K562 (cell line): ENCODE results near the gene CD4. TPM values are rescaled to one million over a fixed set of nuclear protein-coding genes. Genes with fewer than 3 reads are reported as not detected.

Source experiments
- DMBX1 ChIP-seq: fragments of 250-450 bp; sonication (Bioruptor Pico); IDR thresholded peaks from 2 replicates; pipeline ENCODE4 v1.8.0; 2022; ENCODE audit warnings: inconsistent platforms, mild to moderate bottlenecking, moderate library complexity, borderline replicate concordance
- HMG20B ChIP-seq: fragments of 250-450 bp; sonication (Bioruptor Pico); IDR thresholded peaks from 2 replicates; pipeline ENCODE4 v1.5.0; 2021; ENCODE audit warnings: mild to moderate bottlenecking
- PHF8 ChIP-seq: fragments of 200-600 bp; sonication (generic); IDR thresholded peaks from 2 replicates; pipeline ENCODE4 v1.6.1; 2012; ENCODE audit warnings: mixed run types, mild to moderate bottlenecking, inconsistent platforms, low read length, moderate library complexity, borderline replicate concordance
- SMAD4 ChIP-seq: fragments of 250-450 bp; sonication (Bioruptor Pico); conservative IDR thresholded peaks from 2 replicates; pipeline ENCODE4 v1.8.0; 2021; ENCODE audit warnings: inconsistent platforms, mild to moderate bottlenecking, moderate library complexity
- SOX6 ChIP-seq: fragments of 450-650 bp; IDR thresholded peaks from 2 replicates; pipeline ENCODE4 v1.6.1; 2014; ENCODE audit warnings: mild to moderate bottlenecking
- ZNF175 ChIP-seq: fragments of 200-800 bp; sonication (Bioruptor generic); IDR thresholded peaks from 2 replicates; pipeline ENCODE4 v1.6.1; 2016; ENCODE audit warnings: low read depth, mild to moderate bottlenecking, missing genetic modification characterization, missing compliant biosample characterization
- ZNF445 ChIP-seq: fragments of 250-450 bp; sonication (Bioruptor Pico); IDR thresholded peaks from 2 replicates; pipeline ENCODE4 v1.4.0; 2020; ENCODE audit warnings: low read depth, mild to moderate bottlenecking, moderate library complexity
- polyA plus RNA-seq, 8 experiments: library from polyadenylated mRNA; depleted of rRNA in 4 of 8; stranded (reverse) in 5 of 8; unstranded in 3 of 8; fragments of >200 nt; fragmentation: Nextera tagmentation in 2 of 8; fragmentation: Illumina TruSeq in 1 of 8; extraction: Ambion mirVana in 2 of 8; extraction: Trizol in 1 of 8; gene quantifications; 2 replicates each; pipeline versions ENCODE4 v1.2.1 to v1.2.3, GENCODE V29; 2011 to 2014; ENCODE audit warnings: inconsistent platforms in 1 of 8, missing spikeins in 1 of 8
- total RNA-seq, 7 experiments: library from RNA; depleted of rRNA in 6 of 7; stranded (reverse); fragments of >200 nt in 6 of 7; fragmentation: Illumina TruSeq in 2 of 7; extraction: Trizol in 2 of 7; gene quantifications; 2 replicates each; pipeline versions ENCODE4 v1.2.1 to v1.2.3, GENCODE V29; 2011 to 2021; ENCODE audit warnings: low replicate concordance in 1 of 7
- TF ChIP-seq, protein P1 (sequence below), 2 experiments: fragments of 450-650 bp; conservative IDR thresholded peaks; 2 replicates each; pipeline ENCODE4 v1.6.1; 2017; ENCODE audit warnings: mild to moderate bottlenecking in 2 of 2, moderate library complexity in 2 of 2
- TF ChIP-seq, protein P2 (sequence below): fragments of 450-650 bp; IDR thresholded peaks from 2 replicates; pipeline ENCODE4 v1.6.1; 2016; ENCODE audit warnings: antibody characterized with exemption
- TF ChIP-seq, protein P3 (sequence below): fragments of 250-450 bp; sonication (Bioruptor Pico); IDR thresholded peaks from 2 replicates; pipeline ENCODE4 v1.4.0; 2020
- TF ChIP-seq, protein P4 (sequence below): fragments of 250-450 bp; sonication (Bioruptor Pico); IDR thresholded peaks from 2 replicates; pipeline ENCODE4 v1.4.0; 2020; ENCODE audit warnings: mild to moderate bottlenecking, moderate library complexity
- TF ChIP-seq, protein P5 (sequence below): fragments of 150-350 bp; IDR thresholded peaks from 2 replicates; pipeline ENCODE4 v1.6.1; 2014; ENCODE audit warnings: low read depth, mild to moderate bottlenecking, low read length, borderline replicate concordance

The CD4 gene
- total and polyA plus RNA-seq, 9 of the 15 experiments (the other 6 are each of a cell fraction or from before 2014, with no cell fraction given), result 0.06 to 0.27 (median 0.09) TPM; not detected in 5

DNA sequence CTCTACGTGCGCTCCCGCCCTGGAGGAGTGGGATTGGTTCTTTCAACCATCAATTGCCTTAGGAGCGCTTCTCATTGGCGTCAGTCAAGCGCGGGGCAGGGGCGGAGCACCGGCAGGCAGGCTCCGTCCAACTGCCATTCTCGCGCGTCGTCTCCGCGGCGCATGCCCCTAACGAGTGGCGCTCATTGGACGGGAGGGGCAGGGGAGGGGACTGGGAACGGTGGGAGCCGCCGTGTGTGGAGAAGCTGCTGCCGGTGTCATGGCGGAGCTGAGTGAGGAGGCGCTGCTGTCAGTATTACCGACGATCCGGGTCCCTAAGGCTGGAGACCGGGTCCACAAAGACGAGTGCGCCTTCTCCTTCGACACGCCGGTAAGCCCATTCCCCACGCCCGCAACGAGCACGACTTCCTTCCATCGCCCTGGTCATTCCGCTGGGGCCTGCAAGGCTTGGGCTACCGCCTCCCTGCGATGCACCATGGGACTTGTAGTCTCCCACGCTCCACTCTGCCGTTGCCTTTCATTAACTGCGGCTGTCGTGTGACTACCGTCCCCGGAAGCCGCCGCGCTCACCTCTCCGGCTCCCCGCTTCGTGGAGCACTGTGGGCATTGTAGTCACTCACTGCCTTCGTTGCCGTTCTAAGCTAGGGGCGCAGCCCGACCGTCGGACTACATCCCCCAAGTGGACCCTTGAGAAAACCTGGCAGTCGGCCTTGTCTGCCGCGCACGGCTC is 62.8 kb downstream of the CD4 start, which contains the start of gene USP5 (continued):
- TF ChIP-seq, protein P1, sequence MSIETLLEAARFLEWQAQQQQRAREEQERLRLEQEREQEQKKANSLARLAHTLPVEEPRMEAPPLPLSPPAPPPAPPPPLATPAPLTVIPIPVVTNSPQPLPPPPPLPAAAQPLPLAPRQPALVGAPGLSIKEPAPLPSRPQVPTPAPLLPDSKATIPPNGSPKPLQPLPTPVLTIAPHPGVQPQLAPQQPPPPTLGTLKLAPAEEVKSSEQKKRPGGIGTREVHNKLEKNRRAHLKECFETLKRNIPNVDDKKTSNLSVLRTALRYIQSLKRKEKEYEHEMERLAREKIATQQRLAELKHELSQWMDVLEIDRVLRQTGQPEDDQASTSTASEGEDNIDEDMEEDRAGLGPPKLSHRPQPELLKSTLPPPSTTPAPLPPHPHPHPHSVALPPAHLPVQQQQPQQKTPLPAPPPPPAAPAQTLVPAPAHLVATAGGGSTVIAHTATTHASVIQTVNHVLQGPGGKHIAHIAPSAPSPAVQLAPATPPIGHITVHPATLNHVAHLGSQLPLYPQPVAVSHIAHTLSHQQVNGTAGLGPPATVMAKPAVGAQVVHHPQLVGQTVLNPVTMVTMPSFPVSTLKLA (conservative IDR thresholded peaks at IDR 0.05), result peak; percentile 63 to 88
- TF ChIP-seq, protein P2, sequence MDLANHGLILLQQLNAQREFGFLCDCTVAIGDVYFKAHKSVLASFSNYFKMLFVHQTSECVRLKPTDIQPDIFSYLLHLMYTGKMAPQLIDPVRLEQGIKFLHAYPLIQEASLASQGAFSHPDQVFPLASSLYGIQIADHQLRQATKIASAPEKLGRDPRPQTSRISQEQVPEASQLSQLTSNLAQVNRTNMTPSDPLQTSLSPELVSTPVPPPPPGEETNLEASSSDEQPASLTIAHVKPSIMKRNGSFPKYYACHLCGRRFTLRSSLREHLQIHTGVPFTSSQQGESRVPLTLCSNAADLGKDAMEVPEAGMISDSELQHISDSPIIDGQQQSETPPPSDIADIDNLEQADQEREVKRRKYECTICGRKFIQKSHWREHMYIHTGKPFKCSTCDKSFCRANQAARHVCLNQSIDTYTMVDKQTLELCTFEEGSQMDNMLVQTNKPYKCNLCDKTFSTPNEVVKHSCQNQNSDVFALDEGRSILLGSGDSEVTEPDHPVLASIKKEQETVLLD, result no peak
- TF ChIP-seq DMBX1 (CRISPR knock-in tag), result peak; percentile 98
- TF ChIP-seq SMAD4 (CRISPR knock-in tag), result peak; percentile 86
- TF ChIP-seq, protein P3, sequence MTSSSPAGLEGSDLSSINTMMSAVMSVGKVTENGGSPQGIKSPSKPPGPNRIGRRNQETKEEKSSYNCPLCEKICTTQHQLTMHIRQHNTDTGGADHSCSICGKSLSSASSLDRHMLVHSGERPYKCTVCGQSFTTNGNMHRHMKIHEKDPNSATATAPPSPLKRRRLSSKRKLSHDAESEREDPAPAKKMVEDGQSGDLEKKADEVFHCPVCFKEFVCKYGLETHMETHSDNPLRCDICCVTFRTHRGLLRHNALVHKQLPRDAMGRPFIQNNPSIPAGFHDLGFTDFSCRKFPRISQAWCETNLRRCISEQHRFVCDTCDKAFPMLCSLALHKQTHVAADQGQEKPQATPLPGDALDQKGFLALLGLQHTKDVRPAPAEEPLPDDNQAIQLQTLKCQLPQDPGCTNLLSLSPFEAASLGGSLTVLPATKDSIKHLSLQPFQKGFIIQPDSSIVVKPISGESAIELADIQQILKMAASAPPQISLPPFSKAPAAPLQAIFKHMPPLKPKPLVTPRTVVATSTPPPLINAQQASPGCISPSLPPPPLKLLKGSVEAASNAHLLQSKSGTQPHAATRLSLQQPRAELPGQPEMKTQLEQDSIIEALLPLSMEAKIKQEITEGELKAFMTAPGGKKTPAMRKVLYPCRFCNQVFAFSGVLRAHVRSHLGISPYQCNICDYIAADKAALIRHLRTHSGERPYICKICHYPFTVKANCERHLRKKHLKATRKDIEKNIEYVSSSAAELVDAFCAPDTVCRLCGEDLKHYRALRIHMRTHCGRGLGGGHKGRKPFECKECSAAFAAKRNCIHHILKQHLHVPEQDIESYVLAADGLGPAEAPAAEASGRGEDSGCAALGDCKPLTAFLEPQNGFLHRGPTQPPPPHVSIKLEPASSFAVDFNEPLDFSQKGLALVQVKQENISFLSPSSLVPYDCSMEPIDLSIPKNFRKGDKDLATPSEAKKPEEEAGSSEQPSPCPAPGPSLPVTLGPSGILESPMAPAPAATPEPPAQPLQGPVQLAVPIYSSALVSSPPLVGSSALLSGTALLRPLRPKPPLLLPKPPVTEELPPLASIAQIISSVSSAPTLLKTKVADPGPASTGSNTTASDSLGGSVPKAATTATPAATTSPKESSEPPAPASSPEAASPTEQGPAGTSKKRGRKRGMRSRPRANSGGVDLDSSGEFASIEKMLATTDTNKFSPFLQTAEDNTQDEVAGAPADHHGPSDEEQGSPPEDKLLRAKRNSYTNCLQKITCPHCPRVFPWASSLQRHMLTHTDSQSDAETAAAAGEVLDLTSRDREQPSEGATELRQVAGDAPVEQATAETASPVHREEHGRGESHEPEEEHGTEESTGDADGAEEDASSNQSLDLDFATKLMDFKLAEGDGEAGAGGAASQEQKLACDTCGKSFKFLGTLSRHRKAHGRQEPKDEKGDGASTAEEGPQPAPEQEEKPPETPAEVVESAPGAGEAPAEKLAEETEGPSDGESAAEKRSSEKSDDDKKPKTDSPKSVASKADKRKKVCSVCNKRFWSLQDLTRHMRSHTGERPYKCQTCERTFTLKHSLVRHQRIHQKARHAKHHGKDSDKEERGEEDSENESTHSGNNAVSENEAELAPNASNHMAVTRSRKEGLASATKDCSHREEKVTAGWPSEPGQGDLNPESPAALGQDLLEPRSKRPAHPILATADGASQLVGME, result no peak
- 0 out of 2 replicates have a peak, but pooled peaks have one; percentile 62 for TF ChIP-seq ZNF445 (CRISPR knock-in tag)
- TF ChIP-seq ZNF175, result peak; percentile 98
- TF ChIP-seq, protein P4, sequence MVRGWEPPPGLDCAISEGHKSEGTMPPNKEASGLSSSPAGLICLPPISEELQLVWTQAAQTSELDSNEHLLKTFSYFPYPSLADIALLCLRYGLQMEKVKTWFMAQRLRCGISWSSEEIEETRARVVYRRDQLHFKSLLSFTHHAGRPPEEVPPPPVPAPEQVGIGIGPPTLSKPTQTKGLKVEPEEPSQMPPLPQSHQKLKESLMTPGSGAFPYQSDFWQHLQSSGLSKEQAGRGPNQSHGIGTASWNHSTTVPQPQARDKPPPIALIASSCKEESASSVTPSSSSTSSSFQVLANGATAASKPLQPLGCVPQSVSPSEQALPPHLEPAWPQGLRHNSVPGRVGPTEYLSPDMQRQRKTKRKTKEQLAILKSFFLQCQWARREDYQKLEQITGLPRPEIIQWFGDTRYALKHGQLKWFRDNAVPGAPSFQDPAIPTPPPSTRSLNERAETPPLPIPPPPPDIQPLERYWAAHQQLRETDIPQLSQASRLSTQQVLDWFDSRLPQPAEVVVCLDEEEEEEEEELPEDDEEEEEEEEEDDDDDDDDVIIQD (CRISPR knock-in tag), result 0 out of 2 replicates have a peak, but pooled peaks have one; percentile 28
- TF ChIP-seq SOX6, result no peak
- no peak for TF ChIP-seq HMG20B (CRISPR knock-in tag)
- peak; percentile 83 for TF ChIP-seq PHF8
- TF ChIP-seq, protein P5, sequence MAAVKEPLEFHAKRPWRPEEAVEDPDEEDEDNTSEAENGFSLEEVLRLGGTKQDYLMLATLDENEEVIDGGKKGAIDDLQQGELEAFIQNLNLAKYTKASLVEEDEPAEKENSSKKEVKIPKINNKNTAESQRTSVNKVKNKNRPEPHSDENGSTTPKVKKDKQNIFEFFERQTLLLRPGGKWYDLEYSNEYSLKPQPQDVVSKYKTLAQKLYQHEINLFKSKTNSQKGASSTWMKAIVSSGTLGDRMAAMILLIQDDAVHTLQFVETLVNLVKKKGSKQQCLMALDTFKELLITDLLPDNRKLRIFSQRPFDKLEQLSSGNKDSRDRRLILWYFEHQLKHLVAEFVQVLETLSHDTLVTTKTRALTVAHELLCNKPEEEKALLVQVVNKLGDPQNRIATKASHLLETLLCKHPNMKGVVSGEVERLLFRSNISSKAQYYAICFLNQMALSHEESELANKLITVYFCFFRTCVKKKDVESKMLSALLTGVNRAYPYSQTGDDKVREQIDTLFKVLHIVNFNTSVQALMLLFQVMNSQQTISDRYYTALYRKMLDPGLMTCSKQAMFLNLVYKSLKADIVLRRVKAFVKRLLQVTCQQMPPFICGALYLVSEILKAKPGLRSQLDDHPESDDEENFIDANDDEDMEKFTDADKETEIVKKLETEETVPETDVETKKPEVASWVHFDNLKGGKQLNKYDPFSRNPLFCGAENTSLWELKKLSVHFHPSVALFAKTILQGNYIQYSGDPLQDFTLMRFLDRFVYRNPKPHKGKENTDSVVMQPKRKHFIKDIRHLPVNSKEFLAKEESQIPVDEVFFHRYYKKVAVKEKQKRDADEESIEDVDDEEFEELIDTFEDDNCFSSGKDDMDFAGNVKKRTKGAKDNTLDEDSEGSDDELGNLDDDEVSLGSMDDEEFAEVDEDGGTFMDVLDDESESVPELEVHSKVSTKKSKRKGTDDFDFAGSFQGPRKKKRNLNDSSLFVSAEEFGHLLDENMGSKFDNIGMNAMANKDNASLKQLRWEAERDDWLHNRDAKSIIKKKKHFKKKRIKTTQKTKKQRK, result peak; percentile 72; the same call in 1 of the 2 replicates
